Liver (tissue), 9 donors: Measurements from ENCODE around the gene RAB5B. TPM values are rescaled to one million over a fixed set of nuclear protein-coding genes. Genes with fewer than 3 reads are reported as not detected.

ENCODE experiments used
- DNase-seq: peaks from one replicate; pipeline ENCODE4 v3.0.0-alpha.2; 2017; ENCODE audit warnings: low spot score
- H3K27ac ChIP-seq, 2 donors: one replicate each; pipeline ENCODE4 v1.7.0; 2013; ENCODE audit warnings: inconsistent platforms in 2 of 2, low read length in 2 of 2, control low read depth in 1 of 2, low read depth in 1 of 2, mild to moderate bottlenecking in 1 of 2
- H3K27me3 ChIP-seq, 4 donors: one replicate each; pipeline versions ENCODE4 v1.6.1 to v1.7.0; 2013; ENCODE audit warnings: low read length in 3 of 4, inconsistent platforms in 1 of 4, mild to moderate bottlenecking in 1 of 4, moderate library complexity in 1 of 4; ENCODE audit not compliant: control insufficient read depth in 4 of 4, insufficient read depth in 4 of 4
- H3K36me3 ChIP-seq, 4 donors: one replicate each; pipeline versions ENCODE4 v1.6.1 to v1.7.0; 2013; ENCODE audit warnings: low read length in 3 of 4, mild to moderate bottlenecking in 3 of 4, low read depth in 1 of 4, moderate library complexity in 1 of 4; ENCODE audit not compliant: control insufficient read depth in 4 of 4, insufficient read depth in 3 of 4
- H3K4me1 ChIP-seq, 4 donors: one replicate each; pipeline versions ENCODE4 v1.6.1 to v1.7.0; 2013; ENCODE audit warnings: low read length in 3 of 4, mild to moderate bottlenecking in 3 of 4, moderate library complexity in 1 of 4; ENCODE audit not compliant: control insufficient read depth in 4 of 4, insufficient read depth in 4 of 4
- H3K4me3 ChIP-seq, 3 donors: one replicate each; pipeline versions ENCODE4 v1.6.1 to v1.7.0; 2013; ENCODE audit warnings: low read length in 3 of 3, control low read depth in 1 of 3, low read depth in 1 of 3, mild to moderate bottlenecking in 1 of 3
- H3K9ac ChIP-seq, 2 donors: one replicate each; pipeline ENCODE4 v1.7.0; 2013; ENCODE audit warnings: low read length in 2 of 2, mild to moderate bottlenecking in 2 of 2, moderate library complexity in 2 of 2, control low read depth in 1 of 2, low read depth in 1 of 2
- H3K9me3 ChIP-seq, 4 donors: one replicate each; pipeline versions ENCODE4 v1.6.1 to v1.7.0; 2013; ENCODE audit warnings: low read length in 3 of 4; ENCODE audit not compliant: control insufficient read depth in 4 of 4
- CTCF ChIP-seq: fragments of 150-350 bp; IDR thresholded peaks from 2 replicates; pipeline ENCODE4 v1.5.1; 2017; ENCODE audit warnings: improper control_type of control experiment, low read depth, low read length; ENCODE audit not compliant: missing input control
- FOXA1 ChIP-seq: IDR thresholded peaks from 2 replicates; pipeline ENCODE4 v1.6.1; 2016; ENCODE audit warnings: antibody characterized with exemption
- FOXA2 ChIP-seq: IDR thresholded peaks from 2 replicates; pipeline ENCODE4 v1.6.1; 2016; ENCODE audit warnings: antibody characterized with exemption
- GABPA ChIP-seq, 2 donors: IDR thresholded peaks in 1 of 2; conservative IDR thresholded peaks in 1 of 2; 2 replicates each; pipeline ENCODE4 v1.6.1; 2016; ENCODE audit warnings: antibody characterized with exemption in 2 of 2, mild to moderate bottlenecking in 1 of 2, moderate library complexity in 1 of 2
- HNF4A ChIP-seq, 2 donors: conservative IDR thresholded peaks; 2 replicates each; pipeline ENCODE4 v1.6.1; 2016; ENCODE audit warnings: antibody characterized with exemption in 2 of 2, mild to moderate bottlenecking in 2 of 2
- JUND ChIP-seq, 2 donors: IDR thresholded peaks; 2 replicates each; pipeline ENCODE4 v1.6.1; 2016; ENCODE audit warnings: antibody characterized with exemption in 2 of 2
- MAX ChIP-seq: IDR thresholded peaks from 2 replicates; pipeline ENCODE4 v1.6.1; 2016; ENCODE audit warnings: antibody characterized with exemption
- NR2F2 ChIP-seq: IDR thresholded peaks from 2 replicates; pipeline ENCODE4 v1.6.1; 2016; ENCODE audit warnings: antibody characterized with exemption
- RAD21 ChIP-seq, 2 donors: IDR thresholded peaks; 2 replicates each; pipeline ENCODE4 v1.6.1; 2016; ENCODE audit warnings: antibody characterized with exemption in 2 of 2, mild to moderate bottlenecking in 2 of 2
- REST ChIP-seq: IDR thresholded peaks from 2 replicates; pipeline ENCODE4 v1.6.1; 2016; ENCODE audit warnings: antibody characterized with exemption, mild to moderate bottlenecking
- RXRA ChIP-seq, 2 donors: IDR thresholded peaks; 2 replicates each; pipeline ENCODE4 v1.6.1; 2017 to 2018; ENCODE audit warnings: antibody characterized with exemption in 2 of 2, mild to moderate bottlenecking in 1 of 2
- SP1 ChIP-seq: IDR thresholded peaks from 2 replicates; pipeline ENCODE4 v1.6.1; 2018; ENCODE audit warnings: antibody characterized with exemption, mild to moderate bottlenecking
- TAF1 ChIP-seq: conservative IDR thresholded peaks from 2 replicates; pipeline ENCODE4 v1.6.1; 2016; ENCODE audit warnings: antibody characterized with exemption, mild to moderate bottlenecking
- ZBTB33 ChIP-seq: IDR thresholded peaks from 2 replicates; pipeline ENCODE4 v1.6.1; 2016; ENCODE audit warnings: antibody characterized with exemption
- WGBS: extraction: QIAGEN DNeasy Blood & Tissue Kit; methylation state at CpG from one replicate; pipeline ENCODE4 v1.1.7; 2013; 5-methylcytosine and 5-hydroxymethylcytosine counted together
- polyA plus RNA-seq, 2 donors: library from polyadenylated mRNA; stranded (reverse) in 1 of 2; unstranded in 1 of 2; fragments of 200-250 nt in 1 of 2; fragments of >200 nt in 1 of 2; fragmentation: Nextera tagmentation in 1 of 2; extraction: Ambion mirVana in 1 of 2; gene quantifications; one replicate each; pipeline versions ENCODE4 v1.2.1 to v1.2.3, GENCODE V29; 2013 to 2015
- total RNA-seq, 2 donors: library from RNA; depleted of rRNA; stranded (reverse); fragments of >200 nt; gene quantifications; one replicate each; pipeline ENCODE4 v1.2.3, GENCODE V29; 2014
- donor health status: healthy.
- donor health status: healthy.
- donor health status: healthy.
- donor health status: healthy.
- donor health status: healthy.

RAB5B gene
- total and polyA plus RNA-seq, 4 donors: 20.7 to 44.0 (median 38.4) TPM

GRCh38 chr12:56034586-56035332 lies 60.9 kb downstream of the RAB5B start (continued):
- no peak for TF ChIP-seq REST

GRCh38 chr12:56037161-56037560 lies 63.3 kb downstream of the RAB5B start:
- no peak for DNase-seq
- H3K27ac ChIP-seq: peak overlapping the region in 1 of 2 donors; percentile 49
- WGBS: 71% methylated on average over 2 of the region's 2 CpGs
- H3K27me3 ChIP-seq: no peaks in the 10 kb centered on the region
- no peak overlapping the region for H3K4me3 ChIP-seq
- no peaks in the 10 kb centered on the region for H3K9me3 ChIP-seq
- peaks cover 0 to 12% (median 1%) of the 10 kb centered on the region in 4 donors for H3K36me3 ChIP-seq
- H3K4me1 ChIP-seq: peaks cover 2 to 35% (median 29%) of the 10 kb centered on the region in 4 donors
- no peak overlapping the region for H3K9ac ChIP-seq
- no peak for TF ChIP-seq TAF1
- TF ChIP-seq FOXA2: no peak
- TF ChIP-seq FOXA1: no peak
- no peak for TF ChIP-seq SP1

GRCh38 chr12:56038022-56038655 lies 64.3 kb downstream of the RAB5B start:
- DNase-seq: no peak
- 46% methylated on average over 2 of the region's 2 CpGs for WGBS
- TF ChIP-seq HNF4A (conservative IDR thresholded peaks at IDR 0.05): peak; percentile 18 to 42
- TF ChIP-seq RXRA (IDR thresholded peaks at IDR 0.05): peak; percentile 27 to 38
- TF ChIP-seq RAD21 (IDR thresholded peaks at IDR 0.05): peak in 1 of 2 donors; percentile 4
- no peak for TF ChIP-seq GABPA (IDR thresholded peaks at IDR 0.05 in 1 of 2, conservative IDR thresholded peaks at IDR 0.05 in 1 of 2)

GRCh38 chr12:56040151-56040550 lies 66.3 kb downstream of the RAB5B start:
- DNase-seq: no peak
- Histone ChIP-seq H3K4me1 (peaks cover 2 to 46% (median 36%) of the 10 kb centered on the region in 4 donors), H3K9ac (no peak overlapping the region), H3K27me3 (no peaks in the 10 kb centered on the region), H3K36me3 (peaks cover 4 to 19% (median 15%) of the 10 kb centered on the region in 4 donors), H3K9me3 (no peaks in the 10 kb centered on the region), H3K4me3 (no peak overlapping the region), H3K27ac (no peak overlapping the region)
- 100% methylated on average over 1 of the region's 1 CpG for WGBS
- TF ChIP-seq TAF1 (no peak), NR2F2 (no peak), FOXA2 (no peak), RXRA (IDR thresholded peaks at IDR 0.05) (no peak), JUND (IDR thresholded peaks at IDR 0.05) (no peak), RAD21 (IDR thresholded peaks at IDR 0.05) (no peak), MAX (no peak), GABPA (IDR thresholded peaks at IDR 0.05 in 1 of 2, conservative IDR thresholded peaks at IDR 0.05 in 1 of 2) (no peak), HNF4A (conservative IDR thresholded peaks at IDR 0.05) (no peak), FOXA1 (no peak), CTCF (no peak), ZBTB33 (no peak)

More at GRCh38 chr12:56038022-56038655, 64.3 kb downstream of the RAB5B start:
- Histone ChIP-seq H3K9ac (no peak overlapping the region), H3K9me3 (no peaks in the 10 kb centered on the region), H3K27ac (no peak overlapping the region), H3K4me3 (no peak overlapping the region), H3K36me3 (peaks cover 0 to 5% (median 2%) of the 10 kb centered on the region in 4 donors), H3K27me3 (no peaks in the 10 kb centered on the region), H3K4me1 (peaks cover 2 to 42% (median 35%) of the 10 kb centered on the region in 4 donors)
